ENCODE measurements around the gene SLC4A1AP. TPM values are rescaled to one million over a fixed set of nuclear protein-coding genes. Genes with fewer than 3 reads are reported as not detected.

Gene SLC4A1AP
- total RNA-seq, 1 donor, result 31.1 TPM

GRCh38 chr2:27652790-27653189 lies 10.9 kb upstream of the SLC4A1AP start:
- no peak for TF ChIP-seq CTCF (IDR thresholded peaks at IDR 0.05; ENCODE audit: insufficient read depth, low read depth, low read length)
- no peak for DNase-seq (ENCODE audit: low read depth)
- H3K4me3 ChIP-seq (ENCODE audit: low read depth, low read length), result no peak overlapping the region

GRCh38 chr2:27653397-27653796 lies 10.3 kb upstream of the SLC4A1AP start:
- TF ChIP-seq CTCF (IDR thresholded peaks at IDR 0.05; ENCODE audit: insufficient read depth, low read depth, low read length), result no peak
- H3K4me3 ChIP-seq (ENCODE audit: low read depth, low read length), result no peak overlapping the region
- DNase-seq (ENCODE audit: low read depth), result no peak

- H3K4me3 ChIP-seq (ENCODE audit: low read depth, low read length), result no peak overlapping the region
- no peak for DNase-seq (ENCODE audit: low read depth)
- no peak for TF ChIP-seq CTCF (IDR thresholded peaks at IDR 0.05; ENCODE audit: insufficient read depth, low read depth, low read length)
Measured at GRCh38 chr2:27655155-27655951, 8.3 kb upstream of the SLC4A1AP start.

- no peak for DNase-seq (ENCODE audit: low read depth)
- no peak for TF ChIP-seq CTCF (IDR thresholded peaks at IDR 0.05; ENCODE audit: insufficient read depth, low read depth, low read length)
- no peak overlapping the region for H3K4me3 ChIP-seq (ENCODE audit: low read depth, low read length)
Measured at GRCh38 chr2:27661371-27661770, 2.3 kb upstream of the SLC4A1AP start.

- no peak for DNase-seq (ENCODE audit: low read depth)
- peak overlapping the region; percentile 98 for H3K4me3 ChIP-seq (ENCODE audit: low read depth, low read length)
- TF ChIP-seq CTCF (IDR thresholded peaks at IDR 0.05; ENCODE audit: insufficient read depth, low read depth, low read length), result no peak
Measured at GRCh38 chr2:27664154-27664574, 475 bp downstream of the SLC4A1AP start.

- H3K4me3 ChIP-seq (ENCODE audit: low read depth, low read length), result peak overlapping the region; percentile 98
- DNase-seq (ENCODE audit: low read depth), result no peak
- TF ChIP-seq CTCF (IDR thresholded peaks at IDR 0.05; ENCODE audit: insufficient read depth, low read depth, low read length), result no peak
Measured at GRCh38 chr2:27664622-27665363, 1.1 kb downstream of the SLC4A1AP start.

Data from fibroblast of villous mesenchyme (primary cell).